ENCODE results near the gene STARD9. TPM values are rescaled to one million over a fixed set of nuclear protein-coding genes. Genes with fewer than 3 reads are reported as not detected.

The STARD9 gene
- total and polyA plus RNA-seq, 2 of the 4 experiments (the other 2 are of a cell fraction), result 2.0 to 3.2 TPM

DNA sequence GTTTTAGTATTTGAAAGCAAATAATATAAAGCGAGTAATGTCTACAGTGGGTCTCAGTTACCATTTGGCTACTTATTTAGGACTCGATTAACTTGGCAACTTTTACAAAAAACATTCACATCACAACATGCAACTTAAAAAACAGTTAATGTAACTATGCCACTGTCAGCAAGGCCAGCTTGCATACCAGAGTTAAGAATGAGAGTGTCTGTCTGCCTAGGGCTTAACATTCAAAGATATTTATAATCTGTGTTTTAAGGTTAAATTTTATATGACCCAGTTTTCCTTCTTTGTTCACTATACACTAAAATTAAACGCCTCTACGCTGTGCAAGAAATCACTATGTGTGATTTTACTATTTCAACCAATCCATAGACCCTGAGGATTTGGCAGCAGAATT lies 166.7 kb downstream of the STARD9 start:
- Histone ChIP-seq H3K9ac (ENCODE audit: low read depth, low read length) (no peak overlapping the region), H2BK120ac (ENCODE audit: low read depth, low read length) (no peak overlapping the region), H3K27ac (ENCODE audit: insufficient read depth, low read length) (no peak overlapping the region), H3K18ac (ENCODE audit: low read depth, low read length) (no peak overlapping the region), H3K36me3 (ENCODE audit: control insufficient read depth, insufficient read depth, low read length) (peaks cover 3% of the 10 kb centered on the region; the same call in 1 of the 2 replicates), H3K14ac (replicated peaks; ENCODE audit: low read depth, low read length) (no peak overlapping the region), H3K4ac (ENCODE audit: low read depth, low read length) (no peak overlapping the region), H3K79me1 (ENCODE audit: low read depth in 1 of 2, low read length in 2 of 2) (peaks cover 0 to 6% of the 10 kb centered on the region in 2 experiments; a peak in 1 of 4 replicates), H3K23ac (ENCODE audit: low read depth, low read length) (no peak overlapping the region), H3K4me3 (ENCODE audit: insufficient read depth, low read depth, low read length) (no peak overlapping the region), H3K56ac (ENCODE audit: extremely low read depth, insufficient read depth, low read length) (no peak overlapping the region), H3K9me3 (ENCODE audit: control insufficient read depth, insufficient read depth, low read length) (no peaks in the 10 kb centered on the region), H3K9me1 (ENCODE audit: insufficient read depth, low read length) (peaks cover 4% of the 10 kb centered on the region; the same call in 1 of the 2 replicates), H2AFZ (replicated peaks; ENCODE audit: low read length, poor library complexity) (no peak overlapping the region), H2BK20ac (ENCODE audit: low read depth, low read length) (no peak overlapping the region), H4K91ac (ENCODE audit: insufficient read depth, low read depth, low read length) (no peak overlapping the region), H2AK5ac (ENCODE audit: low read depth, low read length) (no peak overlapping the region), H2BK15ac (ENCODE audit: low read depth, low read length) (no peak overlapping the region), H2AK9ac (replicated peaks; ENCODE audit: low read depth, low read length, poor library complexity) (no peak overlapping the region), H3K4me2 (ENCODE audit: low read depth, low read length) (no peak overlapping the region), H3K4me1 (ENCODE audit: control insufficient read depth, insufficient read depth, low read length) (peaks cover 3% of the 10 kb centered on the region), H4K5ac (ENCODE audit: low read depth, low read length) (no peak overlapping the region), H3K27me3 (ENCODE audit: control insufficient read depth, insufficient read depth, low read length) (no peaks in the 10 kb centered on the region), H4K8ac (ENCODE audit: low read depth in 2 of 2, low read length in 2 of 2) (no peak overlapping the region), H2BK5ac (ENCODE audit: low read depth, low read length, poor library complexity, severe bottlenecking) (no peak overlapping the region), H4K20me1 (ENCODE audit: insufficient read depth, low read length) (no peaks in the 10 kb centered on the region)
- in situ Hi-C loops (cut with MboI; ENCODE audit: low sequenced_read_pairs) (no loop called here), dilution Hi-C loops (cut with HindIII; ENCODE audit: low sequenced_read_pairs, unreplicated experiment) (no loop called here), intact Hi-C loops (cut with micrococcal nuclease) (no loop called here)
- CTCF ChIA-PET, result interaction anchor here (0.6 kb wide), 2 partner anchors 128 to 184 kb away, joined by 4 to 5 read pairs; no protein-coding TSS in a partner anchor
- no CpG with 5 or more reads among the region's 4 CpGs for WGBS, 2 experiments (ENCODE audit: extremely low coverage in 2 of 2, insufficient read length in 1 of 2)
- no TSS peak for BruUV-seq (replicated peaks)
- ATAC-seq (ENCODE audit: low read depth), result no peak
- POLR2A ChIA-PET (ENCODE audit: unreplicated experiment), result no interaction called here
- TF ChIP-seq, protein P1, sequence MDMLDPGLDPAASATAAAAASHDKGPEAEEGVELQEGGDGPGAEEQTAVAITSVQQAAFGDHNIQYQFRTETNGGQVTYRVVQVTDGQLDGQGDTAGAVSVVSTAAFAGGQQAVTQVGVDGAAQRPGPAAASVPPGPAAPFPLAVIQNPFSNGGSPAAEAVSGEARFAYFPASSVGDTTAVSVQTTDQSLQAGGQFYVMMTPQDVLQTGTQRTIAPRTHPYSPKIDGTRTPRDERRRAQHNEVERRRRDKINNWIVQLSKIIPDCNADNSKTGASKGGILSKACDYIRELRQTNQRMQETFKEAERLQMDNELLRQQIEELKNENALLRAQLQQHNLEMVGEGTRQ (IDR thresholded peaks at IDR 0.05; ENCODE audit: low read depth, low read length), result no peak
- TF ChIP-seq, protein P2, sequence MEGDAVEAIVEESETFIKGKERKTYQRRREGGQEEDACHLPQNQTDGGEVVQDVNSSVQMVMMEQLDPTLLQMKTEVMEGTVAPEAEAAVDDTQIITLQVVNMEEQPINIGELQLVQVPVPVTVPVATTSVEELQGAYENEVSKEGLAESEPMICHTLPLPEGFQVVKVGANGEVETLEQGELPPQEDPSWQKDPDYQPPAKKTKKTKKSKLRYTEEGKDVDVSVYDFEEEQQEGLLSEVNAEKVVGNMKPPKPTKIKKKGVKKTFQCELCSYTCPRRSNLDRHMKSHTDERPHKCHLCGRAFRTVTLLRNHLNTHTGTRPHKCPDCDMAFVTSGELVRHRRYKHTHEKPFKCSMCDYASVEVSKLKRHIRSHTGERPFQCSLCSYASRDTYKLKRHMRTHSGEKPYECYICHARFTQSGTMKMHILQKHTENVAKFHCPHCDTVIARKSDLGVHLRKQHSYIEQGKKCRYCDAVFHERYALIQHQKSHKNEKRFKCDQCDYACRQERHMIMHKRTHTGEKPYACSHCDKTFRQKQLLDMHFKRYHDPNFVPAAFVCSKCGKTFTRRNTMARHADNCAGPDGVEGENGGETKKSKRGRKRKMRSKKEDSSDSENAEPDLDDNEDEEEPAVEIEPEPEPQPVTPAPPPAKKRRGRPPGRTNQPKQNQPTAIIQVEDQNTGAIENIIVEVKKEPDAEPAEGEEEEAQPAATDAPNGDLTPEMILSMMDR (conservative IDR thresholded peaks at IDR 0.05; ENCODE audit: low read depth, low read length), result no peak
- no peak for TF ChIP-seq SMC3 (IDR thresholded peaks at IDR 0.05; ENCODE audit: low read depth, low read length)
- TF ChIP-seq, protein P3, sequence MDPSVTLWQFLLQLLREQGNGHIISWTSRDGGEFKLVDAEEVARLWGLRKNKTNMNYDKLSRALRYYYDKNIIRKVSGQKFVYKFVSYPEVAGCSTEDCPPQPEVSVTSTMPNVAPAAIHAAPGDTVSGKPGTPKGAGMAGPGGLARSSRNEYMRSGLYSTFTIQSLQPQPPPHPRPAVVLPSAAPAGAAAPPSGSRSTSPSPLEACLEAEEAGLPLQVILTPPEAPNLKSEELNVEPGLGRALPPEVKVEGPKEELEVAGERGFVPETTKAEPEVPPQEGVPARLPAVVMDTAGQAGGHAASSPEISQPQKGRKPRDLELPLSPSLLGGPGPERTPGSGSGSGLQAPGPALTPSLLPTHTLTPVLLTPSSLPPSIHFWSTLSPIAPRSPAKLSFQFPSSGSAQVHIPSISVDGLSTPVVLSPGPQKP (IDR thresholded peaks at IDR 0.05; ENCODE audit: borderline replicate concordance, low read depth, low read length), result no peak
- TF ChIP-seq POLR2A (IDR thresholded peaks at IDR 0.05; ENCODE audit: low read depth, low read length), result no peak
- TF ChIP-seq CHD1 (IDR thresholded peaks at IDR 0.05; ENCODE audit: low read depth, low read length), result no peak
- no peak for TF ChIP-seq MXI1 (IDR thresholded peaks at IDR 0.05; ENCODE audit: borderline replicate concordance, low read depth, low read length)
- TF ChIP-seq RCOR1 (IDR thresholded peaks at IDR 0.05; ENCODE audit: insufficient replicate concordance, low read length), result no peak
- TF ChIP-seq FOS (IDR thresholded peaks at IDR 0.05; ENCODE audit: low read depth, low read length), result no peak
- TF ChIP-seq MAFK (IDR thresholded peaks at IDR 0.05; ENCODE audit: low read depth, low read length), result no peak
- TF ChIP-seq BHLHE40 (IDR thresholded peaks at IDR 0.05; ENCODE audit: low read depth, low read length), result no peak
- no peak for TF ChIP-seq RAD21 (IDR thresholded peaks at IDR 0.05; ENCODE audit: low read length)
- DNase-seq, result no peak

Measured in IMR-90 (cell line).